K562 (cell line): ENCODE results near the gene NQO2. TPM values are rescaled to one million over a fixed set of nuclear protein-coding genes. Genes with fewer than 3 reads are reported as not detected.

Experiments
- ATF2 ChIP-seq: sonication (generic); formaldehyde crosslinking; IDR thresholded peaks from 2 replicates; pipeline ENCODE4 v1.8.1; 2022; ENCODE audit warnings: missing genetic modification reagents
- ESRRA ChIP-seq: fragments of 450-650 bp; IDR thresholded peaks from 2 replicates; pipeline ENCODE4 v1.6.1; 2014; ENCODE audit warnings: low read depth, mild to moderate bottlenecking, moderate library complexity, borderline replicate concordance
- HMGN3 ChIP-seq: IDR thresholded peaks from 2 replicates; pipeline ENCODE4 v1.6.1; 2011; ENCODE audit warnings: borderline replicate concordance, low read depth, mild to moderate bottlenecking, mixed read lengths, low read length; ENCODE audit not compliant: insufficient read length; ENCODE audit errors: extremely low read depth
- IRF9 ChIP-seq: fragments of 450-650 bp; IDR thresholded peaks from 2 replicates; pipeline ENCODE4 v1.6.1; 2016; ENCODE audit warnings: missing biosample characterization, missing genetic modification characterization
- MTA2 ChIP-seq: fragments of 450-650 bp; IDR thresholded peaks from 2 replicates; pipeline ENCODE4 v1.6.1; 2016; ENCODE audit warnings: low read depth
- NR4A1 ChIP-seq, 2 experiments: fragments of 250-450 bp in 1 of 2; fragments of 450-650 bp in 1 of 2; sonication (Bioruptor Pico) in 1 of 2; IDR thresholded peaks; 2 replicates each; pipeline versions ENCODE4 v1.4.0 to v1.6.1; 2016 to 2020; ENCODE audit warnings: mild to moderate bottlenecking in 2 of 2, missing compliant biosample characterization in 1 of 2, missing genetic modification characterization in 1 of 2, moderate library complexity in 1 of 2
- PCBP1 ChIP-seq: fragments of 200-400 bp; formaldehyde crosslinking; IDR thresholded peaks from 2 replicates; pipeline ENCODE4 v1.6.1; 2018; ENCODE audit warnings: mild to moderate bottlenecking, low read depth, low read length; ENCODE audit not compliant: poor library complexity, severe bottlenecking
- REST ChIP-seq, 2 experiments: fragments of 450-650 bp; formaldehyde crosslinking in 1 of 2; IDR thresholded peaks; 2 replicates each; pipeline versions ENCODE4 v1.4.0 to v1.6.1; 2014 to 2020; ENCODE audit warnings: mild to moderate bottlenecking in 2 of 2, borderline replicate concordance in 1 of 2, low read depth in 1 of 2
- THAP12 ChIP-seq: fragments of 250-450 bp; sonication (Bioruptor Pico); IDR thresholded peaks from 2 replicates; pipeline ENCODE4 v1.9.0; 2021; ENCODE audit warnings: mild to moderate bottlenecking, inconsistent platforms
- ZNF445 ChIP-seq: fragments of 250-450 bp; sonication (Bioruptor Pico); IDR thresholded peaks from 2 replicates; pipeline ENCODE4 v1.4.0; 2020; ENCODE audit warnings: low read depth, mild to moderate bottlenecking, moderate library complexity
- ZNF586 ChIP-seq: fragments of 450-650 bp; formaldehyde crosslinking; conservative IDR thresholded peaks from 2 replicates; pipeline ENCODE4 v1.4.0; 2020; ENCODE audit warnings: mild to moderate bottlenecking, moderate library complexity
- polyA plus RNA-seq, 8 experiments: library from polyadenylated mRNA; depleted of rRNA in 4 of 8; stranded (reverse) in 5 of 8; unstranded in 3 of 8; fragments of >200 nt; fragmentation: Nextera tagmentation in 2 of 8; fragmentation: Illumina TruSeq in 1 of 8; extraction: Ambion mirVana in 2 of 8; extraction: Trizol in 1 of 8; gene quantifications; 2 replicates each; pipeline versions ENCODE4 v1.2.1 to v1.2.3, GENCODE V29; 2011 to 2014; ENCODE audit warnings: inconsistent platforms in 1 of 8, missing spikeins in 1 of 8
- total RNA-seq, 7 experiments: library from RNA; depleted of rRNA in 6 of 7; stranded (reverse); fragments of >200 nt in 6 of 7; fragmentation: Illumina TruSeq in 2 of 7; extraction: Trizol in 2 of 7; gene quantifications; 2 replicates each; pipeline versions ENCODE4 v1.2.1 to v1.2.3, GENCODE V29; 2011 to 2021; ENCODE audit warnings: low replicate concordance in 1 of 7

NQO2 gene
- total and polyA plus RNA-seq, 9 of the 15 experiments (the other 6 are each of a cell fraction or from before 2014, with no cell fraction given): 54.6 to 214 (median 116) TPM

- TF ChIP-seq PCBP1: peak; percentile 82
- TF ChIP-seq ZNF586 (CRISPR knock-in tag): no peak
- no peak for TF ChIP-seq NR4A1 (CRISPR knock-in tag; IDR thresholded peaks at IDR 0.05)
- TF ChIP-seq NR4A1 (tag; IDR thresholded peaks at IDR 0.05): 0 out of 2 replicates have a peak, but pooled peaks have one; percentile 63
- peak; percentile 80 for TF ChIP-seq THAP12 (CRISPR knock-in tag)
- TF ChIP-seq ZNF445 (CRISPR knock-in tag): no peak
- peak; percentile 46; the same call in 1 of the 2 replicates for TF ChIP-seq ESRRA
- TF ChIP-seq MTA2: no peak
- no peak for TF ChIP-seq ATF2
- peak; percentile 65 for TF ChIP-seq HMGN3
- TF ChIP-seq REST (IDR thresholded peaks at IDR 0.05; ENCODE audit: borderline replicate concordance): no peak
- peak; percentile 75; the same call in 1 of the 2 replicates for TF ChIP-seq REST (CRISPR knock-in tag; IDR thresholded peaks at IDR 0.05; ENCODE audit: low read depth)
- TF ChIP-seq IRF9 (tag): no peak
These were observed 28.8 kb upstream of the NQO2 start (continued) for GRCh38 chr6:2970753-2971419.
